HEK293 (cell line): ENCODE measurements around the gene TBC1D14.

Experiments
- CTCF ChIA-PET: fragments of 350-600 bp; formaldehyde crosslinking; extraction: SDS; loops from one replicate; lab custom pipeline; 2021; ENCODE audit warnings: antibody characterized with exemption; lab: Yijun Ruan, JAX
- POLR2A ChIA-PET: fragments of 300-600 bp; formaldehyde crosslinking; extraction: SDS; loops from one replicate; lab custom pipeline; 2020; ENCODE audit warnings: antibody characterized with exemption, inconsistent platforms; lab: Yijun Ruan, JAX
- H3K27ac ChIP-seq: fragments of 200-500 bp; sonication (Bioruptor generic); 2 replicates; pipeline ENCODE4 v1.5.1; 2014; ENCODE audit warnings: low read depth, low read length, control low read depth, inconsistent platforms; ENCODE audit errors: extremely low read depth
- H3K36me3 ChIP-seq, 2 experiments: fragments of 200-500 bp in 1 of 2; sonication (Bioruptor generic) in 1 of 2; 1 replicate in 1 of 2; 2 replicates in 1 of 2; pipeline ENCODE4 v1.5.1; 2014 to 2017; ENCODE audit warnings: inconsistent platforms in 2 of 2, low read length in 2 of 2; ENCODE audit not compliant: control insufficient read depth in 2 of 2, insufficient read depth in 1 of 2
- H3K4me1 ChIP-seq: fragments of 200-500 bp; sonication (Bioruptor generic); 2 replicates; pipeline ENCODE4 v1.5.1; 2014; ENCODE audit warnings: mild to moderate bottlenecking, low read length, inconsistent platforms; ENCODE audit not compliant: control insufficient read depth, insufficient read depth
- H3K4me3 ChIP-seq: 2 replicates; pipeline ENCODE4 v1.5.1; 2011; ENCODE audit warnings: low read depth, mild to moderate bottlenecking, control low read depth, low read length, moderate library complexity
- H3K9me3 ChIP-seq: fragments of 200-500 bp; sonication (Bioruptor generic); 2 replicates; pipeline ENCODE4 v1.5.1; 2014; ENCODE audit warnings: low read depth, low read length, inconsistent platforms; ENCODE audit not compliant: control insufficient read depth, insufficient read depth
- EGR2 ChIP-seq: fragments of 450-650 bp; formaldehyde crosslinking; IDR thresholded peaks from 2 replicates; pipeline ENCODE4 v1.5.1; 2016; ENCODE audit warnings: low read depth, missing biosample characterization, missing genetic modification characterization
- GLIS1 ChIP-seq: fragments of 450-650 bp; formaldehyde crosslinking; IDR thresholded peaks from 2 replicates; pipeline ENCODE4 v1.5.1; 2016; ENCODE audit warnings: missing biosample characterization, missing genetic modification characterization
- INSM2 ChIP-seq: fragments of 450-650 bp; formaldehyde crosslinking; IDR thresholded peaks from 2 replicates; pipeline ENCODE4 v1.5.1; 2016; ENCODE audit warnings: missing biosample characterization, missing genetic modification characterization
- KLF17 ChIP-seq: fragments of 450-650 bp; formaldehyde crosslinking; IDR thresholded peaks from 2 replicates; pipeline ENCODE4 v1.5.1; 2016; ENCODE audit warnings: missing biosample characterization, missing genetic modification characterization
- REPIN1 ChIP-seq: fragments of 450-650 bp; formaldehyde crosslinking; IDR thresholded peaks from 2 replicates; pipeline ENCODE4 v1.5.1; 2017; ENCODE audit warnings: missing biosample characterization, missing genetic modification characterization, low read depth
- SCRT1 ChIP-seq: fragments of 450-650 bp; formaldehyde crosslinking; IDR thresholded peaks from 2 replicates; pipeline ENCODE4 v1.5.1; 2016; ENCODE audit warnings: missing biosample characterization, missing genetic modification characterization, borderline replicate concordance
- ZBTB1 ChIP-seq: fragments of 450-650 bp; formaldehyde crosslinking; IDR thresholded peaks from 2 replicates; pipeline ENCODE4 v1.5.1; 2016; ENCODE audit warnings: missing biosample characterization, missing genetic modification characterization
- ZBTB26 ChIP-seq: fragments of 450-650 bp; formaldehyde crosslinking; optimal IDR thresholded peaks from 2 replicates; pipeline ENCODE3; 2016; ENCODE audit warnings: missing biosample characterization, mild to moderate bottlenecking, missing genetic modification characterization
- ZBTB7A ChIP-seq: fragments of 450-650 bp; formaldehyde crosslinking; IDR thresholded peaks from 2 replicates; pipeline ENCODE4 v1.5.1; 2016; ENCODE audit warnings: low read depth, missing biosample characterization, missing genetic modification characterization
- ZFHX2 ChIP-seq: fragments of 450-650 bp; formaldehyde crosslinking; conservative IDR thresholded peaks from 2 replicates; pipeline ENCODE4 v1.5.1; 2016; ENCODE audit warnings: missing biosample characterization, missing genetic modification characterization
- ZIC2 ChIP-seq: fragments of 450-650 bp; formaldehyde crosslinking; IDR thresholded peaks from 2 replicates; pipeline ENCODE4 v1.5.1; 2016; ENCODE audit warnings: missing biosample characterization, missing genetic modification characterization
- ZNF133 ChIP-seq: fragments of 450-650 bp; formaldehyde crosslinking; IDR thresholded peaks from 2 replicates; pipeline ENCODE4 v1.5.1; 2016; ENCODE audit warnings: missing biosample characterization, missing genetic modification characterization
- ZNF140 ChIP-seq: fragments of 450-650 bp; formaldehyde crosslinking; IDR thresholded peaks from 2 replicates; pipeline ENCODE4 v1.5.1; 2016; ENCODE audit warnings: missing biosample characterization, missing genetic modification characterization
- ZNF48 ChIP-seq: fragments of 450-650 bp; formaldehyde crosslinking; IDR thresholded peaks from 2 replicates; pipeline ENCODE4 v1.5.1; 2016; ENCODE audit warnings: missing biosample characterization, missing genetic modification characterization
- ZNF624 ChIP-seq: fragments of 450-650 bp; formaldehyde crosslinking; IDR thresholded peaks from 2 replicates; pipeline ENCODE4 v1.5.1; 2017; ENCODE audit warnings: missing biosample characterization, missing genetic modification characterization
- ZNF658 ChIP-seq: fragments of 450-650 bp; formaldehyde crosslinking; IDR thresholded peaks from 2 replicates; pipeline ENCODE4; 2016; ENCODE audit warnings: missing biosample characterization, missing genetic modification characterization
- ZNF664 ChIP-seq: fragments of 450-650 bp; formaldehyde crosslinking; IDR thresholded peaks from 2 replicates; pipeline ENCODE4 v1.5.1; 2016; ENCODE audit warnings: missing biosample characterization, missing genetic modification characterization
- ZNF670 ChIP-seq: fragments of 450-650 bp; formaldehyde crosslinking; IDR thresholded peaks from 2 replicates; pipeline ENCODE4 v1.5.1; 2016; ENCODE audit warnings: missing biosample characterization, missing genetic modification characterization, low read depth
- ZNF747 ChIP-seq: fragments of 450-650 bp; formaldehyde crosslinking; IDR thresholded peaks from 2 replicates; pipeline ENCODE4 v1.5.1; 2016; ENCODE audit warnings: missing biosample characterization, missing genetic modification characterization
- ZNF76 ChIP-seq: fragments of 450-650 bp; formaldehyde crosslinking; IDR thresholded peaks from 2 replicates; pipeline ENCODE4; 2016; ENCODE audit warnings: low read depth, missing biosample characterization, missing genetic modification characterization, borderline replicate concordance
- ZNF768 ChIP-seq: fragments of 450-650 bp; formaldehyde crosslinking; IDR thresholded peaks from 2 replicates; pipeline ENCODE4 v1.5.1; 2018; ENCODE audit warnings: missing biosample characterization, mild to moderate bottlenecking, missing genetic modification characterization

TBC1D14 gene

GRCh38 chr4:6928081-6928480 is 18.5 kb downstream of the TBC1D14 start:
- no peaks in the 10 kb centered on the region for H3K9me3 ChIP-seq
- H3K4me1 ChIP-seq, result peaks cover 2% of the 10 kb centered on the region; the same call in 1 of the 2 replicates
- no peak overlapping the region for H3K27ac ChIP-seq
- no peak for TF ChIP-seq ZBTB1
- POLR2A ChIA-PET, result no interaction called here
- CTCF ChIA-PET, result interaction anchor here (2.5 kb wide), 1 partner anchor 19 kb away, joined by 7 read pairs; the partner anchor contains the start of gene TBC1D14
- H3K36me3 ChIP-seq, result peaks cover 0 to 33% of the 10 kb centered on the region in 2 experiments; a peak in 1 of 3 replicates
- no peak overlapping the region for H3K4me3 ChIP-seq

- TF ChIP-seq ZNF140 (no peak), ZNF133 (no peak), GLIS1 (tag by site-specific recombination) (no peak), ZNF747 (no peak), ZIC2 (tag by site-specific recombination) (no peak), ZBTB7A (no peak), ZNF768 (tag by site-specific recombination) (no peak), ZNF664 (no peak)
- H3K27ac ChIP-seq, result no peak overlapping the region
- ChIA-PET POLR2A (no interaction called here), CTCF (interaction anchor here (0.9 kb wide), 1 partner anchor 44 kb away, joined by 6 read pairs; no protein-coding TSS in a partner anchor)
- no peaks in the 10 kb centered on the region for H3K9me3 ChIP-seq
- H3K36me3 ChIP-seq, result peaks cover 0 to 20% of the 10 kb centered on the region in 2 experiments; a peak in 2 of 3 replicates
- H3K4me3 ChIP-seq, result no peak overlapping the region
- peaks cover 2% of the 10 kb centered on the region; the same call in 1 of the 2 replicates for H3K4me1 ChIP-seq
Observed at GRCh38 chr4:6929339-6929811, 19.7 kb downstream of the TBC1D14 start.

GRCh38 chr4:6929812-6930464 is 20.3 kb downstream of the TBC1D14 start:
- Histone ChIP-seq H3K36me3 (peaks cover 0 to 14% of the 10 kb centered on the region in 2 experiments; a peak in 2 of 3 replicates), H3K4me1 (peaks cover 2% of the 10 kb centered on the region; the same call in 1 of the 2 replicates), H3K9me3 (no peaks in the 10 kb centered on the region), H3K27ac (no peak overlapping the region), H3K4me3 (no peak overlapping the region)
- TF ChIP-seq INSM2 (tag by site-specific recombination), result no peak
- TF ChIP-seq ZNF658 (tag by site-specific recombination), result no peak
- peak; percentile 59 for TF ChIP-seq ZFHX2 (tag by site-specific recombination)
- TF ChIP-seq EGR2 (tag by site-specific recombination), result peak; percentile 51; the same call in 1 of the 2 replicates
- ChIA-PET POLR2A (no interaction called here), CTCF (interaction anchor here (0.9 kb wide), 1 partner anchor 43 kb away, joined by 6 read pairs; no protein-coding TSS in a partner anchor)

- Histone ChIP-seq H3K27ac (no peak overlapping the region), H3K36me3 (peaks cover 0 to 2% of the 10 kb centered on the region in 2 experiments; a peak in 2 of 3 replicates), H3K9me3 (no peaks in the 10 kb centered on the region), H3K4me3 (no peak overlapping the region), H3K4me1 (no peaks in the 10 kb centered on the region)
- ChIA-PET CTCF (no interaction called here), POLR2A (no interaction called here)
- TF ChIP-seq ZNF48 (no peak), GLIS1 (tag by site-specific recombination) (no peak), SCRT1 (no peak), KLF17 (tag by site-specific recombination) (no peak), ZBTB26 (tag by site-specific recombination) (no peak), REPIN1 (tag by site-specific recombination) (no peak), ZNF624 (tag by site-specific recombination) (no peak), ZNF670 (no peak), ZNF76 (tag by site-specific recombination) (no peak)
Observed at GRCh38 chr4:6932475-6932874, 22.8 kb downstream of the TBC1D14 start.
